Mesodermal cell (in vitro differentiated cells): ENCODE measurements around the gene MRPL10.

Experiments
- H3K27ac ChIP-seq: 2 replicates; pipeline ENCODE4 v1.7.0; 2013; ENCODE audit warnings: mild to moderate bottlenecking, low read depth, low read length, moderate library complexity; ENCODE audit not compliant: severe bottlenecking
- H3K36me3 ChIP-seq: 2 replicates; pipeline ENCODE4 v1.7.1; 2013; ENCODE audit warnings: mild to moderate bottlenecking, low read length, moderate library complexity; ENCODE audit not compliant: control insufficient read depth, insufficient read depth
- H3K4me1 ChIP-seq: one replicate; pipeline ENCODE4 v1.7.1; 2013; ENCODE audit warnings: mild to moderate bottlenecking, low read length; ENCODE audit not compliant: insufficient read depth, control insufficient read depth, poor library complexity, severe bottlenecking
- H3K4me3 ChIP-seq: 2 replicates; pipeline ENCODE4 v1.7.0; 2013; ENCODE audit warnings: low read length, control low read depth, mild to moderate bottlenecking; ENCODE audit not compliant: insufficient read depth, poor library complexity, severe bottlenecking; ENCODE audit errors: extremely low read depth
- H3K9me3 ChIP-seq: 2 replicates; pipeline ENCODE4 v1.7.1; 2013; ENCODE audit warnings: mild to moderate bottlenecking, low read length, moderate library complexity; ENCODE audit not compliant: control insufficient read depth
- WGBS, 2 experiments: methylation state at CpG; one replicate each; pipeline ENCODE4 v1.1.5; 2013; ENCODE audit warnings: missing lambda C conversion rate in 2 of 2; ENCODE audit not compliant: insufficient coverage in 2 of 2; 5-methylcytosine and 5-hydroxymethylcytosine counted together

MRPL10 gene

DNA sequence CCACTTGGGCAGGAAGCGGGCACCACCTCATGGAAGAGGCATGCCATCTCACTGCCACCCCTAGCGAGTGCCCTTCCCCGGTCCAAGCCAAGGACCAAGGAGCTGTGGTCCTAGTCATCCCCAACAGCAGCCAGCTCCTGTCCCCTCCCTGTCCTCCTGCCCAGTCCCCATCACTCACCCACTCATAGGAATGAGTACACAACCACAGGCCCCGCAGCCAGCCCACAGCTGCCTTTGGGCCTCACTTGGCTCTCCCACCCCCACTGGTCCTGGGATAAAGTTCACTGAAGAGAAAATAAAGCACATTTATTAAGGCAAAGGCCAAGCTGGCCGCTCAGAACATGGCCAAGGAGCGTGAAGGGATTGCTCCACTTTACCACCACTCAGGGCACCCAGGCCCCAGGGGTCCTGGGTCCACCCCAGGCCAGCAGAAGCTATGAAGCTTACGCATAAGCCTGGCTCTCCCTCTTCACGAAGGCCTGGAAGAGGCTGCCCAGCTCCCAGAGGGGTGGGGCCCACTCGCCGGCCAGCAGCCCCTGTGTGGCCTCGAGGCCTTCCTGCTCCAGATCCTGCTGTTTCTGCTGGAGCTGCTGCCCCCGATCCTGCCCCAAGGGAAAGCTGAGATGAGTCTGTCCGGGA is 6.2 kb upstream of the MRPL10 start:
- WGBS, 2 experiments = 90 to 92% methylated on average over 12 of the region's 13 CpGs
- Histone ChIP-seq H3K36me3 (peaks cover 31% of the 10 kb centered on the region), H3K27ac (no peak overlapping the region), H3K4me1 (peaks cover 8% of the 10 kb centered on the region), H3K4me3 (no peak overlapping the region), H3K9me3 (no peaks in the 10 kb centered on the region)

DNA sequence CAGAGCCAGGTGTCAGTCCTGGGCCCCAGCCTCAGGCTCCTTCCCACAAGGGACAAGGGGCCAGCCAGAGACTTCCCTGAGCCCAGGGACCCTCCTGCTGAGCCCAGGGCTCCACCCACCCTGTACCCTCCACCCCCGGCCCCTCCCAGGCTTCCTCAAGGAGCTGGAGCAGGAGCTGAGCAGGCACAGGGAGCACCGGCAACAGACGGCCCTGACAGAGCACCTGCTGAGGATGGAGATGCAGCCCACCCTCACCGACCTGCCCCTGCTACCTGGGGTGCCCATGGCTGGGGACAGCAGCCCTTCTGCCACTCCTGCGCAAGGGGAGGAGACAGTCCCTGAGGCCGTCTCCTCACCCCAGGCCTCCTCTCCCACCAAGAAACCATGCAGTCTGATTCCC is 5.3 kb upstream of the MRPL10 start:
- no peak overlapping the region for H3K27ac ChIP-seq
- no peak overlapping the region for H3K4me3 ChIP-seq
- H3K9me3 ChIP-seq = no peaks in the 10 kb centered on the region
- 74 to 91% methylated on average over 3 to 4 of the region's 6 CpGs for WGBS, 2 experiments
- peaks cover 31% of the 10 kb centered on the region for H3K36me3 ChIP-seq
- H3K4me1 ChIP-seq = peaks cover 14% of the 10 kb centered on the region

DNA sequence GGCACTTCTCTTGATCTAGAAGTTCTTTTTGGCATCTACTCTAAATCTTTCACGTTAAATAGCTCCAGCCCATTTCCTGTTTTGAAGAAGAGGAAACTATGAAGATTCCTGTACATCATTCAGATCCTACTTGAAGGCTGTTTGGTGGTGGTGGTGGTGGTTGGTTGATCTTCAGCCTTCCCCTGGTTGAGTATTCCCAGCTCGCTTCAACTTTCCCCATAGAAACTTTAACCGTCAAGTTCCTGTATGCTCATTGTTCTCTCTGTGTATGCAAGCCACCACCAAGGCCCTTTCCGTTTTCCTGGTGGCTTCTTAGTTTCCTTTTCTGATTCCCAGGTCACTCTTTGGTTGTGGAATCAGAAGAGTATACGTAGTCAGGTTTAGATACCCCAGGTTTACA is 3.4 kb upstream of the MRPL10 start:
- Histone ChIP-seq H3K4me1 (peaks cover 15% of the 10 kb centered on the region), H3K27ac (no peak overlapping the region), H3K36me3 (peaks cover 34% of the 10 kb centered on the region), H3K9me3 (no peaks in the 10 kb centered on the region), H3K4me3 (no peak overlapping the region)
- WGBS, 2 experiments = 90% methylated on average over 1 of the region's 5 CpGs; no CpG with 5 or more reads in 1 of the 2 experiments

DNA sequence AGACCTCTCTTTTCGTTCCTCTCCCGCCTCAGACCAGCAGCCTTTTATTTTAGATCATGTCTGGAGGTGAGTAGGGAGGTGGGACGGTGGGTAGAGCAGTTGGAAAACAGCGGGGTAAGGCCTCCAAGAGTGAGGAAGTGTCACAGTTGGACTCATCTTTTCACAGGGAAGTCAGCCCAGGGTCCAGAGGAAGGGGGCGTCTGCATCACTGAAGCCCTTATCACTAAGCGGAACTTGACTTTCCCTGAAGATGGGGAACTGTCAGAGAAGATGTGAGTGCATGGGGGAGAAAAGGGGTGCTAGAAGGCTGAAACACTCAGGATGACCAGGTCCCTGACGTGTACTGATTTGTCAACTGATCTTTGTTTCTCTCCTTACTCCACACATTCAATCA is 590 bp upstream of the MRPL10 start:
- Histone ChIP-seq H3K36me3 (peaks cover 33% of the 10 kb centered on the region), H3K4me1 (peaks cover 12% of the 10 kb centered on the region), H3K27ac (peak overlapping the region; percentile 39), H3K4me3 (peak overlapping the region; percentile 65), H3K9me3 (no peaks in the 10 kb centered on the region)
- WGBS, 2 experiments = 33 to 45% methylated on average over 3 of the region's 7 CpGs

DNA sequence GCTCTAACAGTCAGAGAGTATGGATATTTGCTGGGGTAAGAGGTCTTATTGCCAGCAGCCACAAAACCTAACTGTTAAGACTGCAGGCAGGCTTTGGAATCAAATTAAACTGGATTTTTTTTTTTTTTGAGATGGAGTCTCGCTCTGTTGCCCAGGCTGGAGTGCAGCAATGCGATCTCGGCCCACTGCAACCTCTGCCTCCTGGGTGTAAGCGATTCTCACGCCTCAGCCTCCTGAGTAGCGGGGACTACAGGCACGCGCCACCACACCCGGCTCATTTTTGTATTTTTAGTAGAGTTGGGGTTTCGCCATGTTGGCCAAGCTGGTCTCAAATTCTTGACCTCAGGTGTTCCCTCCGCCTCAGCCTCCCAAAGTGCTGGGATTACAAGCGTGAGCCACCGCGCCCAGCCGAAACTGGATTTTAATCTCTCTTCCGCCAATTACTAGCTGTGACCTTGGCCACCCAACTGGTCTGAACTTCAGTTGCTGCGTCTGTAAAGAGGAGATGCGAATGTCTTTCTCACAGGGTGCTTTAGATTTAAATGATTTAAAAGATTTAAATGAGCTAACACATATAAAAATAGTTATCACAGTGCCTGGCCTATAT is 842 bp downstream of the MRPL10 start:
- 91 to 92% methylated on average over 13 to 16 of the region's 18 CpGs for WGBS, 2 experiments
- H3K9me3 ChIP-seq = no peaks in the 10 kb centered on the region
- H3K27ac ChIP-seq = no peak overlapping the region
- H3K4me1 ChIP-seq = peaks cover 12% of the 10 kb centered on the region
- peak overlapping the region; percentile 65 for H3K4me3 ChIP-seq
- peaks cover 38% of the 10 kb centered on the region for H3K36me3 ChIP-seq

DNA sequence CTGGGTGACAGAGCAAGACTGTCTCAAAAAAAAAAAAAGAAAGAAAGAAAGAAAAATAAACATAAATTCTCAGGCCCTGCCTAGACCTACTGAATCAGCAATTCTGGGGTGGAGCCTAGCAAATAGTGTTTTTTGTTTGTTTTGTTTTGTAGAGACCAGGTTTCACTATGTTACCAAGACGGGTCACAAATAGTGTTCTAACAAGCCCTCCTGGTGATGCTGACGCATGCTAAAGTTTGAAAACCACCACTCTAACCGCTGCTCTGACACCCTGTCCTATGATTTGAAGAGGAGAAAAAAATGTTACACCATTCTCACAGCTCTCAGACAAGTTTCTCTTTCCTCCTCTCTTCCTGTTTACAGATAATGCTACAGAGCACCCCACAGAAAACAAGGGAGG is 1.5 kb downstream of the MRPL10 start:
- Histone ChIP-seq H3K9me3 (no peaks in the 10 kb centered on the region), H3K4me3 (no peak overlapping the region), H3K27ac (no peak overlapping the region), H3K4me1 (peaks cover 12% of the 10 kb centered on the region), H3K36me3 (peaks cover 40% of the 10 kb centered on the region)
- 80% methylated on average over 1 of the region's 3 CpGs; no CpG with 5 or more reads in 1 of the 2 experiments for WGBS, 2 experiments

DNA sequence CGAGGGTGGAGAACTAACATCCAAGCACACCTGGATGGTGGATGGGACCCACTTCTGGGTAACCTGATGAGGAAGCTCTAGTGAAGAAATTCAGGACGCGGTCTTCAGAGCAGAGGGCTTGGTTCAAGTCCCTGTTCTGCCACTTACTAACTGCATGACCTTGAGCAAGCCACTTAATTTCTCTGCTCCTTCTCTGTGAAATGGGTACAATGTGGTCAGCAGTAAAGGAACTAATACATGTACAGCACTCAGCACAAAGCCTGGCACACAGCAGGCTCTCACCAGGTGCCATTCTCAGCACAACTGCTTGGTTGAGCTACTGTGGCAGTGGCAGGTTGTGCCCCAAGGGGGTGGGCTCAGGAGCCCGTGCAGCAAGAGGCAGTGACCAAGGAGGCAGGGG is 7.8 kb downstream of the MRPL10 start:
- no peaks in the 10 kb centered on the region for H3K9me3 ChIP-seq
- 88 to 96% methylated on average over 4 of the region's 4 CpGs for WGBS, 2 experiments

DNA sequence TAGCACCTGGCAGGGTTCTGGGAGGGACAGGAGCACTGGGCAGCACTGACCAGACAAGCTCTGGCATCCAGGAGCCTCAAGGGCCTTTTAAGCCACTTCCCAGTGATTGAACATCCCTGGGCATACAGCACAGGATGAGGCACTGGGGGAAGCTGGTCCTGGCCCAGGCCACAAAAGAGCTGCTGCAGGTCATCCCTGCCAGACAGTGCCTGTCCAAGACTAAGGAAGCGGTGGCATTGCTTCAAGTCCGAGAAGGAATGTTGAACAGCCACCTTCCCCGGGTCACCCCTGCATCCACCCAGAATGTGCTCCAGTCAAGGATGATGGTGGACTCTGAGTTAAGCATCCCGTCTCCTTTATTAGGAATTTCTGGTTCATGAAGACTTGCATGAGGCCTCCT is 8.6 kb downstream of the MRPL10 start:
- Histone ChIP-seq H3K4me1 (peaks cover 9% of the 10 kb centered on the region), H3K9me3 (no peaks in the 10 kb centered on the region), H3K4me3 (no peak overlapping the region), H3K27ac (no peak overlapping the region), H3K36me3 (peaks cover 47% of the 10 kb centered on the region)
- WGBS, 2 experiments = 88 to 100% methylated on average over 4 of the region's 4 CpGs

More for the DNA sequence above, 7.8 kb downstream of the MRPL10 start:
- H3K36me3 ChIP-seq = peaks cover 47% of the 10 kb centered on the region
- H3K4me1 ChIP-seq = peaks cover 9% of the 10 kb centered on the region
- H3K27ac ChIP-seq = no peak overlapping the region
- no peak overlapping the region for H3K4me3 ChIP-seq

DNA sequence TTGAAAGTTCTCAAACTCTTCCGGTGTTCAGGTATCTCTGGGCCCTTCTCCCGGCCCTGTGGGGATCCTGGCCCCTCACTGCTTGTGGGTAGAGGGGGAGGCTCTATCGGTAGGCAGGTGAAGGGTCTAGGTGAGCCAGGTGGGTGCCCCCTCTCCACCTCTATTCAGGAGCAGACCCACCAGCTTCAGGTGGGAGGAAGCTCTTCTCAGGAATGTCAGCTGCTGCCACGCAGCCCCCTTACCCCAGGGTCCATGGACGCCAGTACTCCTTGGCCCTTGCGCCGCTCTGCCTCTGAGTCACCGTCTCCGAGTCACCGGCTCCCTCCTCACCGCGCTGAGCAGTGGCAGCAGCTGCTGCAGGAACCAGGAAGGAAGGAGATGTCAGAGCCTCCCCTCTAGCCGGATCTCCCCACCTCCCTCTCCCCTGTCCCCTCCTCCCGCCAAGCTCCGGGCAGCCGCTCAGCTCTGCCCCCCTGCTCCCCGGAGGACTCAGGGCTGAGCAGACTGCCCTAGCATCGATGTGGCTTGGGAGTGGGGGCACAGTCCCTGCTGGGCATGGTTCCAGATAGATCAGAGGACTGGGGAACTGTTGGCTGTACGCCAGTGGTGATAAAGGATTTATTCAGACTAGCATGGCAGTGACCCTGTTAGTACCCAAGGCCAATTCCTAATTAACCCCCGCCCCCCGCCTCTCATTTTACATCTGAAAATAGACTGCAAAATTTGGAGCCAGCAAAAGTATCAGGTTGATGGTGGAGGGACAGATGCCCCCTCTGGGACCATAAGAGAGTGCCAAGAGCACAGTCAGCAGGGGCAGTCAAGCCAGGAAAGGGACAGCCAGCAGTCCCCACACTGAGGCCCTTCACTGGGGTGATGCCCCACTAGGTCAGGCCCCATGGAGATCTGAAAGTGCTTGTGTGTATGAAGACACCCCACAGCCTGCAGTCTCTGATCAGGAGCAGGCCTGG is 9.6 kb downstream of the MRPL10 start, which contains the start of gene OSBPL7:
Gene OSBPL7, minus strand, starts transcription at position 371 of the 968 bp plus-strand sequence. CDS start 1,516 bp downstream, outside the sequence.
- Histone ChIP-seq H3K27ac (peak within 1 kb of the TSS; percentile 13), H3K4me3 (peak within 1 kb of the TSS; percentile 70), H3K9me3 (no peaks in the 10 kb centered on the region), H3K36me3 (peaks cover 45% of the 10 kb centered on the region), H3K4me1 (peaks cover 9% of the 10 kb centered on the region)
- 3 to 13% methylated on average over 11 to 16 of the region's 21 CpGs for WGBS, 2 experiments

DNA sequence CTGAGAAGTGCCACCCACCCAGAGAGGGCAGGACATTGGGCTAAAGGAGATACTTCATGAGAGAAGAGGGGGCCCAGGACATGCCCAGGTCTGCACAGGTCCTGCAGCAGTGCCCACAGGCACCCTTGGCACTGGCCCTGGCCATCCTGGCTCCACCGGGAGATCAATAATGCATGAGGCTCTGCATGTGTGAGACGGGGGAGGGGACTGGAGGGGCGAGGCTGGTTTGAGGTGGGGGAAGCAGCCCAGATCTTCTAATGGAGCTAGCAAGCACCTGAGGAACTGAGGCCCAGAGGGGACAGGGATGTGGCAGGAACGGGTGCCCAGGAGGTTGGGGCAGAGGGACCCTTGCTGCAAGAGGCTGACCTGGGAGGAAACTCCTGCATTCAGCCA is 10.3 kb downstream of the MRPL10 start:
- H3K27ac ChIP-seq = peak overlapping the region; percentile 13
- 0 to 22% methylated on average over 2 to 3 of the region's 4 CpGs for WGBS, 2 experiments
- peak overlapping the region; percentile 70 for H3K4me3 ChIP-seq
- peaks cover 9% of the 10 kb centered on the region for H3K4me1 ChIP-seq
- H3K36me3 ChIP-seq = peaks cover 45% of the 10 kb centered on the region
- H3K9me3 ChIP-seq = no peaks in the 10 kb centered on the region
